Psoas muscle (tissue), 8 donors: ENCODE measurements around the gene RABGAP1L. TPM values are rescaled to one million over a fixed set of nuclear protein-coding genes. Genes with fewer than 3 reads are reported as not detected.
"Not testable (repeated sequence)": the region's sequence is repeated elsewhere in the genome, so short reads cannot be mapped to it uniquely, and the experiment has no call there.

Experiments
- ATAC-seq, 4 donors: fragments of 200-7000 bp; cut with Tn5 transposase; one replicate each; pipeline ENCODE4 v1.9.1; 2020; ENCODE audit warnings: moderate library complexity in 3 of 4, mild to moderate bottlenecking in 2 of 4
- DNase-seq, 2 donors: peaks; one replicate each; pipeline ENCODE4 v3.0.0-alpha.2; 2020
- H3K27ac ChIP-seq: fragments of 200-600 bp; one replicate; pipeline ENCODE4 v1.8.0; 2022
- H3K27me3 ChIP-seq, 3 donors: fragments of 200-600 bp in 1 of 3; one replicate each; pipeline versions ENCODE4 v1.6.1 to v1.8.0; 2013 to 2022; ENCODE audit warnings: low read length in 2 of 3, mild to moderate bottlenecking in 2 of 3, moderate library complexity in 1 of 3; ENCODE audit not compliant: insufficient read depth in 3 of 3
- H3K36me3 ChIP-seq, 2 donors: fragments of 200-600 bp in 1 of 2; one replicate each; pipeline versions ENCODE4 v1.6.1 to v1.8.0; 2013 to 2022; ENCODE audit warnings: low read depth in 1 of 2, mild to moderate bottlenecking in 1 of 2, moderate library complexity in 1 of 2; ENCODE audit not compliant: insufficient read depth in 1 of 2
- H3K4me1 ChIP-seq: fragments of 200-600 bp; one replicate; pipeline ENCODE4 v1.8.0; 2022
- H3K4me3 ChIP-seq: fragments of 200-600 bp; one replicate; pipeline ENCODE4 v1.8.0; 2022; ENCODE audit warnings: mild to moderate bottlenecking
- H3K9me3 ChIP-seq: fragments of 200-600 bp; one replicate; pipeline ENCODE4 v1.8.0; 2022
- WGBS, 3 donors: extraction: QIAGEN DNeasy Blood & Tissue Kit; methylation state at CpG; one replicate each; pipeline versions ENCODE4 v1.1.6 to v1.1.7; 2013; 5-methylcytosine and 5-hydroxymethylcytosine counted together
- intact Hi-C, 2 donors: fragments of 100-400 bp; cut with DNase I; formaldehyde crosslinking; loops; one replicate each; pipeline versions ENCODE4 v1.11.0 to v1.14.2; 2022
- polyA plus RNA-seq, 3 donors: library from polyadenylated mRNA; stranded (reverse); fragments of 200-250 nt; gene quantifications; one replicate each; pipeline ENCODE4 v1.2.3, GENCODE V29; 2013
- total RNA-seq, 4 donors: library from RNA; stranded (reverse); fragmentation: NEBNext Ultra II Directional in 2 of 4; extraction: Animal tissue kit (Norgen Biotek cat#: 25700) in 2 of 4; gene quantifications; one replicate each; pipeline versions ENCODE4 v1.2.1 to v1.2.4, GENCODE V29; 2021 to 2023
- TF ChIP-seq, protein P1 (sequence below): fragments of 200-600 bp; IDR thresholded peaks from one replicate; pipeline ENCODE4 v1.8.0; 2022; ENCODE audit warnings: antibody characterized with exemption
- donor health status: healthy with polysubstance abuse.
- donor health status: DM: no; HTN: no; CAD: no; lungs with moderate emphysema.
- donor health status: Bipolar disorder and iron deficiency.
- donor health status: healthy.
- donor health status: DM: yes; HTN: yes; CAD: no.
- donor health status: DM: no; HTN: no; CAD: no.
- donor health status: DM: no; HTN: no; CAD: no.
- donor health status: DM: yes; HTN: yes; CAD: no.

RABGAP1L gene
- total and polyA plus RNA-seq, 7 donors: 2.9 to 14.4 (median 8.7) TPM

- Histone ChIP-seq H3K27ac (no peak overlapping the region), H3K4me1 (no peaks in the 10 kb centered on the region)
- ATAC-seq: no peak
Measured at GRCh38 chr1:174171073-174171472, 11.8 kb downstream of the RABGAP1L start.

DNA sequence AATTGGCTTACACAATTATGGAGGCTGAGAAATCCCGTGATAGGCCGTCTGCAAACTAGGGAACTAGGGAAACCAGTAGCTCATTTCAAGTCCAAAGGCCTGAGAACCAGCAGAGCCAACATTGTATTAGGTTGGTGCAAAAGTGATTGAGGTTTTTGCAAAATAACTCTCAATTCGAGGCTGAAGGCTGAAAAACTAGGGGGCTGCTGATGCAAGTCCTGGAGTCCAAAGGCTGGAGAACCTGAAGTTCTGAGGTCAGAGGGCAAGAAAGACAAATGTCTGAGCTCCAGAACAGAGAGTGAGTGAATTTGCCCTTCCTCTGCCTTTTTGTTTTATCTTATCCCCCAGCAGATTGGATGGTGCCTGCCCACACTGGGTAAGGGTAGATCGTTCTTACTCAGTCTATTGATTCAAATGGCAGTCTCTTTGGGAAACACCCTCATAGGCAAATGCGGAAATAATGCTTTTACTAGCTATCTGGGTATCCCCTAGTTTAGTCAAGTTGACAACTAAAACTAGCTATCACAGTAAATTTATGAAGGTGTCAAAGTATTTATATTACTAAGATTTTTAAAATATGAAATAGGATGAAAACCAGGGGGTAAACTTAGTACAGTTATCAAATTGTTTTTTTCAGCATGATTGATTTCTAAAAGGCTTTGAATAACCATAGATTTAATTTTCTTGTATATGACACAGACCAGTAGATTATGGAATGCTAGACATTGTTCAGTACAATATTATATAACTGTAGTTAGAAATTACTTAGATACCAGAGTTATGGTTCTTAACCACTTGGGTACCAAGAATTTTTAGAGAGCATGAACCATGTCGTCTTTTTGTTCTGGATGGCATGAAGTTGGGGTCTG, 15.4 kb downstream of the RABGAP1L start:
- Histone ChIP-seq H3K36me3 (no peaks in the 10 kb centered on the region), H3K4me1 (no peaks in the 10 kb centered on the region), H3K27ac (no peak overlapping the region), H3K4me3 (no peak overlapping the region), H3K27me3 (no peaks in the 10 kb centered on the region), H3K9me3 (no peaks in the 10 kb centered on the region)
- WGBS, 3 donors: 87 to 96% (median 92%) methylated on average over 6 of the region's 6 CpGs
- ATAC-seq (no peak), DNase-seq (no peak)
- TF ChIP-seq, protein P1, sequence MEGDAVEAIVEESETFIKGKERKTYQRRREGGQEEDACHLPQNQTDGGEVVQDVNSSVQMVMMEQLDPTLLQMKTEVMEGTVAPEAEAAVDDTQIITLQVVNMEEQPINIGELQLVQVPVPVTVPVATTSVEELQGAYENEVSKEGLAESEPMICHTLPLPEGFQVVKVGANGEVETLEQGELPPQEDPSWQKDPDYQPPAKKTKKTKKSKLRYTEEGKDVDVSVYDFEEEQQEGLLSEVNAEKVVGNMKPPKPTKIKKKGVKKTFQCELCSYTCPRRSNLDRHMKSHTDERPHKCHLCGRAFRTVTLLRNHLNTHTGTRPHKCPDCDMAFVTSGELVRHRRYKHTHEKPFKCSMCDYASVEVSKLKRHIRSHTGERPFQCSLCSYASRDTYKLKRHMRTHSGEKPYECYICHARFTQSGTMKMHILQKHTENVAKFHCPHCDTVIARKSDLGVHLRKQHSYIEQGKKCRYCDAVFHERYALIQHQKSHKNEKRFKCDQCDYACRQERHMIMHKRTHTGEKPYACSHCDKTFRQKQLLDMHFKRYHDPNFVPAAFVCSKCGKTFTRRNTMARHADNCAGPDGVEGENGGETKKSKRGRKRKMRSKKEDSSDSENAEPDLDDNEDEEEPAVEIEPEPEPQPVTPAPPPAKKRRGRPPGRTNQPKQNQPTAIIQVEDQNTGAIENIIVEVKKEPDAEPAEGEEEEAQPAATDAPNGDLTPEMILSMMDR: no peak
- intact Hi-C loops: no loop called here

More at GRCh38 chr1:174171073-174171472, 11.8 kb downstream of the RABGAP1L start:
- 99 to 100% (median 100%) methylated on average over 1 of the region's 1 CpG for WGBS, 3 donors
- no peaks in the 10 kb centered on the region for H3K9me3 ChIP-seq
- no peak overlapping the region for H3K4me3 ChIP-seq
- H3K36me3 ChIP-seq: no peaks in the 10 kb centered on the region
- intact Hi-C loops: no loop called here
- H3K27me3 ChIP-seq: no peaks in the 10 kb centered on the region
- no peak for DNase-seq
- TF ChIP-seq, protein P1: no peak

- DNase-seq, H3K4me1 ChIP-seq, ATAC-seq, H3K27ac ChIP-seq, H3K4me3 ChIP-seq, H3K27me3 ChIP-seq, H3K36me3 ChIP-seq, intact Hi-C loops, H3K9me3 ChIP-seq: not testable (repeated sequence)
- 92 to 98% (median 95%) methylated on average over 2 of the region's 2 CpGs for WGBS, 3 donors
Measured at GRCh38 chr1:174178459-174178858, 19.1 kb downstream of the RABGAP1L start.

- TF ChIP-seq, protein P1: no peak
- WGBS, 3 donors: 87 to 95% (median 88%) methylated on average over 4 of the region's 4 CpGs
- Histone ChIP-seq H3K36me3 (no peaks in the 10 kb centered on the region), H3K9me3 (peaks cover 8% of the 10 kb centered on the region), H3K27ac (no peak overlapping the region), H3K4me1 (no peaks in the 10 kb centered on the region), H3K4me3 (no peak overlapping the region), H3K27me3 (no peaks in the 10 kb centered on the region)
- intact Hi-C loops: no loop called here
- no peak for DNase-seq
- ATAC-seq: no peak
Measured at GRCh38 chr1:174189428-174190062, 30.2 kb downstream of the RABGAP1L start.

DNA sequence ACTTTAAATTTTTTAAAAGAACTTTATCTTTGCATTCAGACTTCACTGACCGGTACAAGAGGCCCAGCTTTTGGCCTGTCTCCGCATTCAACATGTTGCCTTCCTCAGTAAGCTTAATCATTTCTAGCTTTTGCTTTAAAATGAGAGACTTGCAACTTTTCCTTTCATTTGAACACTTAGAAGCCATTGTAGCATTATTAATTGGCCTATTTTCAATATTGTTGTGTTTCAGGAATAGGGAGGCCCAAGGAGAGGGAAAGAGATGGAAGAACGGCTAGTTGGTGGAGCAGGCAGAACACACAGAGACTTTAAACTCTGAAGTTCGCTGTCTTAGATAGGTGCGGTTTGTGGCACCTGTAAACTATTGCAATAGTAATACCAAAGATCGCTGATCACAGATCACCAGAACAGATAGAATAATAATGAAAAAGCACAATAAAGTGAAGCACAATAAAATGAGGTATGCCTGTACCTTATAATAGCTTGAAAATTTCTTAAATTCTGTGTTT, 31.4 kb downstream of the RABGAP1L start:
- Histone ChIP-seq H3K9me3 (peaks cover 8% of the 10 kb centered on the region), H3K4me1 (no peaks in the 10 kb centered on the region), H3K4me3 (no peak overlapping the region), H3K36me3 (no peaks in the 10 kb centered on the region), H3K27ac (no peak overlapping the region), H3K27me3 (no peaks in the 10 kb centered on the region)
- WGBS, 3 donors: 89 to 94% (median 89%) methylated on average over 6 of the region's 6 CpGs
- DNase-seq: no peak
- intact Hi-C loops: no loop called here
- ATAC-seq: no peak
- TF ChIP-seq, protein P1: no peak
